B cell (primary cell): ENCODE data around the gene TBC1D1. TPM values are rescaled to one million over a fixed set of nuclear protein-coding genes. Genes with fewer than 3 reads are reported as not detected.

ENCODE experiments used
- ATAC-seq: fragments of 200-7000 bp; cut with Tn5 transposase; one replicate; pipeline ENCODE4 v1.10.0; 2021; ENCODE audit warnings: low read depth, mild to moderate bottlenecking, moderate number of reproducible peaks, moderate library complexity
- CTCF ChIA-PET: fragments of 350-600 bp; sonication (Branson Sonifier 250); formaldehyde crosslinking; loops from one replicate; lab custom pipeline; 2021; ENCODE audit warnings: antibody characterized with exemption, inconsistent platforms; lab: Charles Lee
- POLR2A ChIA-PET: fragments of 350-600 bp; sonication (Branson Sonifier 250); formaldehyde crosslinking; loops from one replicate; lab custom pipeline; 2021; ENCODE audit warnings: antibody characterized with exemption; lab: Charles Lee
- DNase-seq: peaks from one replicate; pipeline ENCODE4 v3.0.0; 2013
- H2AFZ ChIP-seq: 2 replicates; pipeline ENCODE4 v1.6.1; 2012; ENCODE audit warnings: mild to moderate bottlenecking, low read depth, low read length; ENCODE audit not compliant: insufficient read depth, poor library complexity, severe bottlenecking
- H3K27ac ChIP-seq, 2 donors: 1 replicate in 1 of 2; 2 replicates in 1 of 2; pipeline ENCODE4 v1.5.1; 2012 to 2013; ENCODE audit warnings: low read length in 2 of 2, mild to moderate bottlenecking in 2 of 2, moderate library complexity in 1 of 2
- H3K27me3 ChIP-seq, 4 experiments: fragments of 200-600 bp in 1 of 4; sonication (generic) in 1 of 4; replicated peaks in 1 of 4; 1 replicate in 2 of 4; 2 replicates in 2 of 4; pipeline versions ENCODE4 v1.6.1 to v1.7.0; 2013 to 2016; ENCODE audit warnings: low read length in 3 of 4, mild to moderate bottlenecking in 2 of 4, mixed read lengths in 1 of 4, moderate library complexity in 1 of 4; ENCODE audit not compliant: insufficient read depth in 4 of 4, control insufficient read depth in 3 of 4; ENCODE audit errors: control extremely low read depth in 1 of 4
- H3K36me3 ChIP-seq, 2 experiments: replicated peaks in 1 of 2; 1 replicate in 1 of 2; 2 replicates in 1 of 2; pipeline versions ENCODE4 v1.6.1 to v1.7.1; 2013; ENCODE audit warnings: low read length in 1 of 2; ENCODE audit not compliant: insufficient read depth in 2 of 2, control insufficient read depth in 1 of 2; ENCODE audit errors: control extremely low read depth in 1 of 2, extremely low read depth in 1 of 2
- H3K4me1 ChIP-seq, 2 donors: fragments of 200-600 bp in 1 of 2; sonication (generic) in 1 of 2; 1 replicate in 1 of 2; 2 replicates in 1 of 2; pipeline versions ENCODE4 v1.5.1 to v1.6.1; 2013 to 2017; ENCODE audit warnings: low read length in 2 of 2; ENCODE audit not compliant: control insufficient read depth in 2 of 2, insufficient read depth in 2 of 2
- H3K4me2 ChIP-seq: replicated peaks from 2 replicates; pipeline ENCODE3; 2012; ENCODE audit warnings: mild to moderate bottlenecking, low read depth, low read length; ENCODE audit not compliant: poor library complexity, severe bottlenecking
- H3K4me3 ChIP-seq, 5 experiments: fragments of 200-600 bp in 1 of 5; sonication (generic) in 1 of 5; 1 replicate in 3 of 5; 2 replicates in 2 of 5; pipeline versions ENCODE4 v1.5.1 to v1.7.0; 2011 to 2016; ENCODE audit warnings: low read length in 4 of 5, mild to moderate bottlenecking in 4 of 5, low read depth in 2 of 5, control low read depth in 1 of 5, moderate library complexity in 1 of 5; ENCODE audit not compliant: insufficient read depth in 1 of 5; ENCODE audit errors: control extremely low read depth in 1 of 5, extremely low read depth in 1 of 5
- H3K79me2 ChIP-seq: fragments of 200-600 bp; sonication (generic); one replicate; pipeline ENCODE4 v1.6.0; 2016; ENCODE audit warnings: low read length; ENCODE audit not compliant: control insufficient read depth, insufficient read depth
- H3K9ac ChIP-seq: fragments of 200-600 bp; sonication (generic); 2 replicates; pipeline ENCODE4 v1.6.1; 2017; ENCODE audit warnings: mild to moderate bottlenecking, low read length, moderate library complexity
- H3K9me3 ChIP-seq, 3 donors: one replicate each; pipeline versions ENCODE4 v1.6.1 to v1.7.1; 2013; ENCODE audit warnings: low read length in 2 of 3; ENCODE audit not compliant: control insufficient read depth in 2 of 3, insufficient read depth in 1 of 3; ENCODE audit errors: control extremely low read depth in 1 of 3
- H4K20me1 ChIP-seq: 2 replicates; pipeline ENCODE4 v1.6.0; 2012; ENCODE audit warnings: mild to moderate bottlenecking, low read length; ENCODE audit not compliant: insufficient read depth, control insufficient read depth, poor library complexity, severe bottlenecking
- H3K27ac Mint-ChIP-seq: one replicate; pipeline ENCODE4 v1.8.0; 2021; ENCODE audit warnings: mixed read lengths
- H3K27me3 Mint-ChIP-seq: one replicate; pipeline ENCODE4 v1.8.0; 2021; ENCODE audit warnings: mixed read lengths
- H3K4me1 Mint-ChIP-seq: one replicate; pipeline ENCODE4 v1.8.0; 2021; ENCODE audit warnings: mixed read lengths
- H3K4me3 Mint-ChIP-seq: one replicate; pipeline ENCODE4 v1.8.0; 2021; ENCODE audit warnings: mixed read lengths
- H3K9me3 Mint-ChIP-seq: one replicate; pipeline ENCODE4 v1.8.0; 2022; ENCODE audit warnings: mixed read lengths; ENCODE audit not compliant: insufficient read depth
- EZH2 ChIP-seq: IDR thresholded peaks from 2 replicates; pipeline ENCODE4 v1.6.1; 2012; ENCODE audit warnings: borderline replicate concordance, low read depth, mild to moderate bottlenecking, moderate library complexity, low read length; ENCODE audit not compliant: insufficient read depth, poor library complexity, severe bottlenecking
- WGBS: methylation state at CpG from one replicate; pipeline ENCODE4 v1.1.5; 2013; ENCODE audit warnings: missing lambda C conversion rate; ENCODE audit not compliant: insufficient coverage; 5-methylcytosine and 5-hydroxymethylcytosine counted together
- intact Hi-C: fragments of 100-400 bp; cut with micrococcal nuclease; formaldehyde crosslinking; loops from one replicate; pipeline ENCODE4 v1.10.0; 2022
- polyA plus RNA-seq: library from polyadenylated mRNA; depleted of rRNA; stranded (reverse); fragments of >200 nt; gene quantifications from 2 replicates; pipeline ENCODE4 v1.2.3, GENCODE V29; 2012
- total RNA-seq, 2 donors: library from RNA; stranded (reverse); fragments of 120-200 nt in 1 of 2; gene quantifications; 1 replicate in 1 of 2; 2 replicates in 1 of 2; pipeline versions ENCODE4 v1.2.3 to v1.2.4, GENCODE V29; 2013 to 2022
- TF ChIP-seq, protein P1 (sequence below): fragments of 200-600 bp; IDR thresholded peaks from one replicate; pipeline ENCODE4 v1.8.0; 2022; ENCODE audit warnings: antibody characterized with exemption, mild to moderate bottlenecking

The TBC1D1 gene
- total and polyA plus RNA-seq, 2 donors (not counting 1 experiment from before 2014, with no cell fraction given): 88.2 to 98.7 TPM

DNA sequence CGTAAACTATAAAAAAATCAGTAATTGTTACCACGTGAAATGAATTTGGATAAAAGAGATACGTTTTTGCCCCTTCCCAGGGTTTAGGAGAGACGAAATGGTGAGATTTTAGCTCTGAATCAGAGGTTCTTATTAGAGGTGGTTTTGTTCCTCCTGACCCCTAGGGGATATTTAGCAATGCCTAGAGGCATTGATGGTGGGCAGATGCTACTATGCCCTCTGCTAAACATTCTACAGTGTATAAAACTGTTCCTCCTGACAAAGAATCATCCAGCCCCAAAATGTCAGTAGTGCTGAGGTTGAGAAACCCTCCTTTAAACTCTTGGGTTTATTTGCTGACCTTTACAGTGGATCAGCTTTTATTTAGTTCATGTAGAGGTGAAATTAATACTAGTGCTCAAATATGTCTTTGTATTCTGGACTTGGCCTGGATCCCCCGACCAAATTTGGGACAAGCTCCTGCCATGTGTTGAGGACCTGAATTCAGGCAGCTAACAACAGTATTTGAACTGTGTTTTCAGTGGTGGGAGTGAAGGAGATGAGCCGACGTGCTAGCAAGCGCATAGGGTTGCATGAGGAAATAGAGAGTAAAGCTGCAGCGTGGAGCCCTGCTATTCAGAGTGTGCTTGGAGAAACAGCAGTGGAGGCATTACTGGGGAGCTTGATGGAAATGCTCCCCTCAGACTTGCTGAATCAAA lies 195.4 kb downstream of the TBC1D1 start:
- POLR2A ChIA-PET: no interaction called here
- peaks cover 24 to 58% of the 10 kb centered on the region in 2 experiments for H3K36me3 ChIP-seq
- intact Hi-C loops: no loop called here

DNA sequence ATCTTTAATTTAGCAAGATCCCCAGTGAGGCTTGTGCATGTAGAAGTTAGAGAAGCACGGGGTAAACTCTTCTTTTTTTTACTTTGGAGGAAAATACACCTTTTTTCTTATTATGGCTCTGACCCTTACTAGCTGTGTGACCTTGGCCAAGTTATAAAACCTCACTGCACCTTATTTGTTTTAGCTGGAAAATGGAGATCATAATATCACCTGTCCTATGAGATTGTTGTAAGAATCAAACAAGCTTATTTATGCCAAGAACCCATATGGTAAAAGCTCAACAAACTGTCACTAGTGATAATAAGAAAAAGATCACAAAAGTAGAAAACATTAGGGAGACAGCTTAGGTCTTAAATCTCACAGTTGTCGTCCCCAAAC lies 196.0 kb downstream of the TBC1D1 start:
- no peak overlapping the region for H3K27ac Mint-ChIP-seq
- Histone ChIP-seq H3K9me3 (no peaks in the 10 kb centered on the region), H3K79me2 (peaks cover 4% of the 10 kb centered on the region), H3K9ac (no peak overlapping the region), H3K4me1 (no peaks in the 10 kb centered on the region), H3K36me3 (peaks cover 22 to 59% of the 10 kb centered on the region in 2 experiments), H3K4me2 (no peak overlapping the region), H3K4me3 (no peak overlapping the region), H3K27ac (no peak overlapping the region), H2AFZ (no peak overlapping the region), H3K27me3 (no peaks in the 10 kb centered on the region), H4K20me1 (no peaks in the 10 kb centered on the region)
- ATAC-seq (no peak), DNase-seq (no peak)
- H3K9me3 Mint-ChIP-seq: no peaks in the 10 kb centered on the region
- no peaks in the 10 kb centered on the region for H3K27me3 Mint-ChIP-seq
- TF ChIP-seq, protein P1, sequence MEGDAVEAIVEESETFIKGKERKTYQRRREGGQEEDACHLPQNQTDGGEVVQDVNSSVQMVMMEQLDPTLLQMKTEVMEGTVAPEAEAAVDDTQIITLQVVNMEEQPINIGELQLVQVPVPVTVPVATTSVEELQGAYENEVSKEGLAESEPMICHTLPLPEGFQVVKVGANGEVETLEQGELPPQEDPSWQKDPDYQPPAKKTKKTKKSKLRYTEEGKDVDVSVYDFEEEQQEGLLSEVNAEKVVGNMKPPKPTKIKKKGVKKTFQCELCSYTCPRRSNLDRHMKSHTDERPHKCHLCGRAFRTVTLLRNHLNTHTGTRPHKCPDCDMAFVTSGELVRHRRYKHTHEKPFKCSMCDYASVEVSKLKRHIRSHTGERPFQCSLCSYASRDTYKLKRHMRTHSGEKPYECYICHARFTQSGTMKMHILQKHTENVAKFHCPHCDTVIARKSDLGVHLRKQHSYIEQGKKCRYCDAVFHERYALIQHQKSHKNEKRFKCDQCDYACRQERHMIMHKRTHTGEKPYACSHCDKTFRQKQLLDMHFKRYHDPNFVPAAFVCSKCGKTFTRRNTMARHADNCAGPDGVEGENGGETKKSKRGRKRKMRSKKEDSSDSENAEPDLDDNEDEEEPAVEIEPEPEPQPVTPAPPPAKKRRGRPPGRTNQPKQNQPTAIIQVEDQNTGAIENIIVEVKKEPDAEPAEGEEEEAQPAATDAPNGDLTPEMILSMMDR: no peak
- no peak for TF ChIP-seq EZH2
- no peaks in the 10 kb centered on the region for H3K4me1 Mint-ChIP-seq
- CTCF ChIA-PET: interaction anchor here (1.1 to 1.6 kb wide), 2 partner anchors 13 to 588 kb away, joined by 3 to 6 read pairs; no protein-coding TSS in a partner anchor
- intact Hi-C loops: no loop called here
- 100% methylated on average over 1 of the region's 2 CpGs for WGBS
- POLR2A ChIA-PET: no interaction called here
- H3K4me3 Mint-ChIP-seq: no peak overlapping the region

More for the DNA sequence above, 195.4 kb downstream of the TBC1D1 start:
- DNase-seq: no peak
- Histone ChIP-seq H2AFZ (no peak overlapping the region), H3K27me3 (no peaks in the 10 kb centered on the region), H3K27ac (no peak overlapping the region), H4K20me1 (no peaks in the 10 kb centered on the region), H3K79me2 (peaks cover 8% of the 10 kb centered on the region), H3K9ac (no peak overlapping the region), H3K4me3 (no peak overlapping the region), H3K4me2 (no peak overlapping the region), H3K9me3 (no peaks in the 10 kb centered on the region), H3K4me1 (no peaks in the 10 kb centered on the region)
- ATAC-seq: no peak
- CTCF ChIA-PET: interaction anchor here (1.1 to 1.6 kb wide), 2 partner anchors 13 to 588 kb away, joined by 3 to 6 read pairs; no protein-coding TSS in a partner anchor
- 99% methylated on average over 6 of the region's 9 CpGs for WGBS
- Mint-ChIP-seq H3K9me3 (no peaks in the 10 kb centered on the region), H3K27ac (no peak overlapping the region), H3K4me3 (no peak overlapping the region), H3K27me3 (no peaks in the 10 kb centered on the region), H3K4me1 (peaks cover 1% of the 10 kb centered on the region)
- no peak for TF ChIP-seq EZH2
- TF ChIP-seq, protein P1: no peak
